Esophagus muscularis mucosa (tissue), 4 donors: Measurements from ENCODE around the gene SRP14. TPM values are rescaled to one million over a fixed set of nuclear protein-coding genes. Genes with fewer than 3 reads are reported as not detected.
"Not testable (repeated sequence)": the region's sequence is repeated elsewhere in the genome, so short reads cannot be mapped to it uniquely, and the experiment has no call there.

Source experiments
- DNase-seq: peaks from one replicate; pipeline ENCODE4 v3.0.0-alpha.2; 2017; ENCODE audit errors: extremely low spot score
- H3K27ac ChIP-seq, 4 donors: fragments of 200-600 bp; sonication (generic); replicated peaks in 1 of 4; 1 replicate in 3 of 4; 2 replicates in 1 of 4; pipeline ENCODE4 v1.5.1; 2016 to 2019; ENCODE audit warnings: mild to moderate bottlenecking in 1 of 4
- H3K27me3 ChIP-seq, 4 donors: fragments of 200-600 bp; sonication (generic); one replicate each; pipeline versions ENCODE4 v1.5.1 to v1.6.0; 2016 to 2019
- H3K36me3 ChIP-seq, 4 donors: fragments of 200-600 bp; sonication (generic); one replicate each; pipeline ENCODE4 v1.5.1; 2016 to 2019
- H3K4me1 ChIP-seq, 4 donors: fragments of 200-600 bp; sonication (generic); one replicate each; pipeline ENCODE4 v1.5.1; 2016 to 2019
- H3K4me3 ChIP-seq, 4 donors: fragments of 200-600 bp; sonication (generic); 1 replicate in 2 of 4; 2 replicates in 2 of 4; pipeline ENCODE4 v1.5.1; 2016 to 2019; ENCODE audit warnings: mild to moderate bottlenecking in 4 of 4, moderate library complexity in 1 of 4
- H3K9me3 ChIP-seq, 4 donors: fragments of 200-600 bp; sonication (generic); 1 replicate in 3 of 4; 2 replicates in 1 of 4; pipeline ENCODE4 v1.5.1; 2016 to 2019
- CTCF ChIP-seq, 3 experiments: fragments of 200-600 bp in 2 of 3; fragments of 450-650 bp in 1 of 3; sonication (generic) in 2 of 3; IDR thresholded peaks; one replicate each; pipeline ENCODE4 v1.5.1; 2017 to 2019; ENCODE audit warnings: antibody characterized with exemption in 3 of 3, mild to moderate bottlenecking in 2 of 3, moderate library complexity in 1 of 3
- EP300 ChIP-seq: sonication (generic); formaldehyde crosslinking; IDR thresholded peaks from one replicate; pipeline ENCODE4 v1.6.1; 2017; ENCODE audit warnings: antibody characterized with exemption
- POLR2A ChIP-seq: fragments of 450-650 bp; IDR thresholded peaks from one replicate; pipeline ENCODE4 v1.6.1; 2017; ENCODE audit warnings: antibody characterized with exemption, moderate library complexity, mild to moderate bottlenecking, low read depth
- POLR2AphosphoS5 ChIP-seq, 2 donors: sonication (generic); formaldehyde crosslinking; IDR thresholded peaks; one replicate each; pipeline ENCODE4 v1.6.1; 2017; ENCODE audit warnings: antibody characterized with exemption in 2 of 2
- WGBS: methylation state at CpG from one replicate; pipeline ENCODE4 v1.1.5; 2018; 5-methylcytosine and 5-hydroxymethylcytosine counted together
- intact Hi-C: fragments of 100-400 bp; cut with DNase I; formaldehyde crosslinking; loops from one replicate; pipeline ENCODE4 v1.15.1; 2023
- total RNA-seq, 4 donors: library from RNA; depleted of rRNA; stranded (reverse); fragments of >200 nt; gene quantifications; one replicate each; pipeline versions ENCODE4 v1.1.0 to v1.2.1, GENCODE V29; 2016

SRP14 gene
- total RNA-seq, 4 donors from 2014 or later: 262 to 412 (median 301) TPM

GRCh38 chr15:40079456-40079855 lies 40.5 kb upstream of the SRP14 start:
- no peak overlapping the region for H3K27ac ChIP-seq
- intact Hi-C loops: no loop called here
- no peak for DNase-seq

DNA sequence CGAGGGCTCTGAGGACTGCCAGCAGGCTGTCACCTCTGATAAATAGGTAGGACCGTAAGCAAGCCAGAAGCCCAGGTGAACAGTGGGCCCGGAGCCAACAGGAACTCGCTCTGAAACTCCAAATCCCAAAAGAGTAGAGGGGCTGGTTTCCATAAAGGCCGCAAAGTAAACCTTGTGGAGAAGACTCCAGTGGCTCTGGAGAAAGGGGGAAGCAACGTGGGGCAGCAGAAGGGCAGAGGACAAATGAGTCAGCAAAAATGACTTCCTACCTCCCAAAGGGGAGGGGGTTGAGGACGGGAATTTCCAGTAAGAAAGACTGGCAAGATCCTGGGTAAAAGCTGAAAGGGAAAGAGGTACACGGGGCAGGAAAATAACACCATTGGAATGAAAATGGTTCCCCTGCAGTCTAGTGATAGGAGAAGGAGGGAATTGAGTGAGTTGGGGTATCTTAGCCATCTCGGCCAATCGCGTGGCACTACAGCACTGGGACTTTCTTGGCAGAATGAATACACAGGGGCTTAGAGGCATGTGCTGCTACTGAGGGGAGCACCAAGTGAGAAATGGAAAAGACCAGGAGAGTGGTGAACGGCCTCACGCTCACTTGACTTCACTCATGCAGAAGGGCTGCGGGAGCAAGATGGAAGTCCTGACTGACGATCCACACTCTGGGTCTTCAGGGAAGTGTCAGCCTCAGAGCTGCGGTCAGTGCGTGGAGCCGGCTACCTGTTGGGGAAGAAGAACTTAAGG lies 36.5 kb upstream of the SRP14 start:
- TF ChIP-seq POLR2A (no peak), CTCF (IDR thresholded peaks at IDR 0.05) (no peak), POLR2AphosphoS5 (IDR thresholded peaks at IDR 0.05) (no peak), EP300 (no peak)
- H3K27me3 ChIP-seq: no peaks in the 10 kb centered on the region
- intact Hi-C loops: no loop called here
- DNase-seq: no peak
- WGBS: 77% methylated on average over 17 of the region's 18 CpGs
- peaks cover 0 to 8% (median 4%) of the 10 kb centered on the region in 4 donors for H3K4me1 ChIP-seq
- H3K27ac ChIP-seq: no peak overlapping the region
- no peak overlapping the region for H3K4me3 ChIP-seq
- H3K9me3 ChIP-seq: no peaks in the 10 kb centered on the region
- no peaks in the 10 kb centered on the region for H3K36me3 ChIP-seq

More at GRCh38 chr15:40079456-40079855, 40.5 kb upstream of the SRP14 start:
- no peaks in the 10 kb centered on the region for H3K9me3 ChIP-seq
- peaks cover 23 to 30% (median 25%) of the 10 kb centered on the region in 4 donors for H3K4me1 ChIP-seq
- H3K4me3 ChIP-seq: no peak overlapping the region
- no peaks in the 10 kb centered on the region for H3K27me3 ChIP-seq
- WGBS: 97% methylated on average over 6 of the region's 6 CpGs
- H3K36me3 ChIP-seq: no peaks in the 10 kb centered on the region
- TF ChIP-seq CTCF (IDR thresholded peaks at IDR 0.05): no peak
- no peak for TF ChIP-seq POLR2A
- no peak for TF ChIP-seq EP300
- TF ChIP-seq POLR2AphosphoS5 (IDR thresholded peaks at IDR 0.05): no peak

DNA sequence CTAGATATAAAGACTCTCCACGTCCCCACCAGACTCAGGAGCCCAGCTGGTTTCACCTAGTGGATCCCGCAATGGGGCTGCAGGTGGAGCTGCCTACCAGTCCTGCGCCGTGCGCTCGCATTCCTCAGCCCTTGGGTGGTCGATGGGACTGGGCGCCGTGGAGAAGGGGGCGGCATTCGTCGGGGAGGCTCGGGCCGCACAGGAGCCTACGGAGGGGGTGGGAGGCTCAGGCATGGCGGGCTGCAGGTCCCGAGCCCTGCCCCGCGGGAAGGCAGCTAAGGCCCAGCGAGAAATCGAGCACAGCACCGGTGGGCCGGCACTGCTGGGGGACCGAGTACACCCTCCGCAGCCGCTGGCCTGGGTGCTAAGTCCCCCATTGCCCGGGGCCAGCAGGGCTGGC lies 35.7 kb upstream of the SRP14 start:
- intact Hi-C loops, DNase-seq: not testable (repeated sequence)
- 97% methylated on average over 17 of the region's 27 CpGs for WGBS

GRCh38 chr15:40073716-40074490 lies 34.9 kb upstream of the SRP14 start:
- H3K27ac ChIP-seq, H3K9me3 ChIP-seq, H3K4me3 ChIP-seq, H3K36me3 ChIP-seq, DNase-seq, H3K27me3 ChIP-seq, intact Hi-C loops: not testable (repeated sequence)
- WGBS: 84% methylated on average over 31 of the region's 34 CpGs
- peaks cover 14 to 19% (median 17%) of the 10 kb centered on the region in 4 donors for H3K4me1 ChIP-seq

More for the DNA sequence above, 35.7 kb upstream of the SRP14 start:
- not testable (repeated sequence) for H3K4me3 ChIP-seq, H3K27ac ChIP-seq, H3K9me3 ChIP-seq, H3K36me3 ChIP-seq, H3K27me3 ChIP-seq
- H3K4me1 ChIP-seq: peaks cover 6 to 11% (median 9%) of the 10 kb centered on the region in 4 donors

GRCh38 chr15:40072216-40072990 lies 33.4 kb upstream of the SRP14 start:
- WGBS: 73% methylated on average over 34 of the region's 34 CpGs
- TF ChIP-seq POLR2A: no peak
- no peak for TF ChIP-seq POLR2AphosphoS5 (IDR thresholded peaks at IDR 0.05)
- no peak for TF ChIP-seq CTCF (IDR thresholded peaks at IDR 0.05)
- TF ChIP-seq EP300: no peak
- intact Hi-C loops: no loop called here
- Histone ChIP-seq H3K36me3 (no peaks in the 10 kb centered on the region), H3K4me3 (no peak overlapping the region), H3K4me1 (peaks cover 19 to 31% (median 26%) of the 10 kb centered on the region in 4 donors), H3K9me3 (no peaks in the 10 kb centered on the region), H3K27me3 (no peaks in the 10 kb centered on the region), H3K27ac (no peak overlapping the region)
- DNase-seq: no peak
